WTC11 (cell line): ENCODE data around the gene FNDC11.

Experiments
- ATF3 ChIP-seq: sonication (generic); formaldehyde crosslinking; conservative IDR thresholded peaks from 2 replicates; pipeline ENCODE4 v1.8.1; 2022; ENCODE audit warnings: mild to moderate bottlenecking, missing genetic modification reagents
- CTCF ChIP-seq: fragments of 200-600 bp; IDR thresholded peaks from 2 replicates; pipeline ENCODE4 v1.8.0; 2022; ENCODE audit warnings: antibody characterized with exemption
- E2F1 ChIP-seq: sonication (generic); formaldehyde crosslinking; IDR thresholded peaks from 2 replicates; pipeline ENCODE4 v1.8.0; 2022; ENCODE audit warnings: mild to moderate bottlenecking, missing genetic modification reagents
- E2F4 ChIP-seq: sonication (generic); formaldehyde crosslinking; IDR thresholded peaks from 2 replicates; pipeline ENCODE4 v1.8.1; 2022; ENCODE audit warnings: low read depth, mild to moderate bottlenecking, moderate library complexity, missing genetic modification reagents, borderline replicate concordance
- ELF4 ChIP-seq: sonication (generic); formaldehyde crosslinking; IDR thresholded peaks from 2 replicates; pipeline ENCODE4 v1.8.1; 2022; ENCODE audit warnings: low read depth, mild to moderate bottlenecking, moderate library complexity, missing genetic modification reagents
- JUN ChIP-seq: sonication (generic); formaldehyde crosslinking; IDR thresholded peaks from 2 replicates; pipeline ENCODE4 v1.8.0; 2023; ENCODE audit warnings: mild to moderate bottlenecking, missing genetic modification reagents
- PREB ChIP-seq: sonication (generic); formaldehyde crosslinking; IDR thresholded peaks from 2 replicates; pipeline ENCODE4 v1.8.1; 2022; ENCODE audit warnings: mild to moderate bottlenecking, missing genetic modification reagents, moderate library complexity, borderline replicate concordance
- TEAD4 ChIP-seq: sonication (generic); formaldehyde crosslinking; IDR thresholded peaks from 2 replicates; pipeline ENCODE4 v1.8.0; 2022; ENCODE audit warnings: mild to moderate bottlenecking, missing genetic modification reagents
- USF2 ChIP-seq: sonication (generic); formaldehyde crosslinking; IDR thresholded peaks from 2 replicates; pipeline ENCODE4 v1.8.1; 2023; ENCODE audit warnings: mild to moderate bottlenecking, missing genetic modification reagents, moderate library complexity
- ZNF416 ChIP-seq: fragments of 250-450 bp; sonication (Bioruptor Pico); IDR thresholded peaks from 2 replicates; pipeline ENCODE4 v1.9.0; 2021; ENCODE audit warnings: mild to moderate bottlenecking, inconsistent platforms
- ZNF425 ChIP-seq: fragments of 250-450 bp; sonication (Bioruptor Pico); conservative IDR thresholded peaks from 2 replicates; pipeline ENCODE4 v1.9.0; 2021; ENCODE audit warnings: mild to moderate bottlenecking

- TF ChIP-seq ELF4 (CRISPR knock-in tag) (no peak), JUN (CRISPR knock-in tag) (no peak), CTCF (no peak), ZNF416 (no peak), PREB (CRISPR knock-in tag) (no peak), ZNF425 (CRISPR knock-in tag) (no peak), TEAD4 (no peak), E2F4 (CRISPR knock-in tag) (no peak), E2F1 (CRISPR knock-in tag) (no peak), USF2 (CRISPR knock-in tag) (no peak), ATF3 (CRISPR knock-in tag) (no peak)
Measured at GRCh38 chr20:63560856-63561609, 7.1 kb downstream of the FNDC11 start.
